GM18502 (cell line): ENCODE data around the gene RASSF8.

Experiments used
- ATAC-seq: cut with Tn5 transposase; IDR thresholded peaks from one replicate; pipeline ENCODE4 v1.9.1; 2021; ENCODE audit warnings: mild to moderate bottlenecking; ENCODE audit not compliant: unreplicated experiment, poor library complexity

The RASSF8 gene

DNA sequence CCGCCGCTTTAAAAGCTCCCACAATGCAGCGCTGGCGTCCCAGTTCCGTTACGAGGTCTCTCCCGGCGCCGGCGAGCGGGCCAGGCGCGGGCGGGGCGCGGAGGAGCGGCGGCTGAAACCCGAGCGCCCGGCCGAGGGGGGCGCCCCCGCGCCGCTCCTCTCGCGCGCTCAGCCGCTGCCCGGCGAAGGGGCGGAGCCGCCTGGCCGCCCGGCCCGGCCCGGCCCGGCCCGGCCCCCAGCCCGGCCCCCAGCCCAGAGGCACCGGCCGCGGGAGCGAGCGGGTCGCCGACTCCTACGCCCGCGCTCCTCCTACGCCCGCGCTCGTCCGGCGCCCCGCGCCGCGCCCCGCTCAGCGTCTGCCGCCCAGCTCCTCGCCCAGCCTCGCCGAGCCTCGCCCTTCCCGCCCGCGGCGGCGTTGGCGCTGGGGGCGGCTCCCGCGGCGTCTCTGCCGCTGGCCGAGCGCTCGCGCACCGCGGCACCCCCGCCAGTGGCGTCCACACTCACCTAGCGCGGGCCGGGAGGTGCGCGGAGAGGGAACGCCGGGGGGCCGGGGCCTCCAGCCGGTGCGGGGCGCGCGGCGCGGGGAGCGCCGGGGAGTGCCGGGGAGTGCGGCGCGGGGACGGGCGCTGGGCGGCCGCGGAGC is at the start of gene RASSF8:
Gene RASSF8 (plus strand): TSS at position 255 of the 643 bp plus-strand sequence. CDS start 96,662 bp downstream, outside the sequence.
- ATAC-seq, result peak; percentile 86

DNA sequence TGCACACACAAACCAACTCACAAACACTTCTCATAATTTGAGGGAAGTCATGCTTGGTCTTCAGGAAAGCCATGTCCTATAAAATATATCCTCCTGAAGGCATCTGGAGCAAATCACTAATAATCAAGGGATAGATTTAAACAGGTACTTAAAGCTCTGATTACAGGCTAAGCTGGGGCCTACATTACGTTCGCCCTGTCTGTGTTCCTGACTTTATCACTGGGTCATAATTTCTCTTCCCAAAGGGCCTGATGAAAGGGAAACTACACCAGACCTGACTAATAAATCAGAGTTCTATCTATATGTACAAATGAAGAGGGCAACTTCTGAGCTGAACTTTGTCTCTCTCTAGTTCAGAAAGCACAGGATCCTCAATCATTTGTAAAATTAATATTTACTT is 43.9 kb upstream of the RASSF8 start:
- no peak for ATAC-seq

GRCh38 chr12:25924491-25925001 is 33.9 kb upstream of the RASSF8 start:
- ATAC-seq, result no peak

GRCh38 chr12:25925064-25925463 is 33.4 kb upstream of the RASSF8 start:
- ATAC-seq, result no peak

DNA sequence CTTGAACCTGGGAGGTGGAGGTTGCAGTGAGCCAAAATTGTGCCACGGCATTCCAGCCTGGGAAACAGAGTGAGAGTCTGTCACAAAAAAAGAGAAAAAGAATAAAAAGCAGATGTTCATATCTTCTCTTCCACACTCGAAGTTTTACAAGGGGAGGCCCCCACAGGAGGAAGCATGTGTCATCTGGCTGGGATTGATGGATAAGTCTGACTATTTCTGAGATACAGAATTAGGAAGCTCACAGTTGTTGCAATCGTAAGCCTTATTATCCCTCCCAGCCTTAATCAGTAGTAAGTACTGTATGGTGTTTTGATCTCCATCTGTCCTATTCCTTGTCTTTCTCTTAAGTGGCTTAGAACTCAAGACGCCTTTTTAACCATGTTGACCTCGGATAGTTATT is 31.9 kb upstream of the RASSF8 start:
- ATAC-seq, result no peak

GRCh38 chr12:25929142-25929541 is 29.3 kb upstream of the RASSF8 start:
- no peak for ATAC-seq

GRCh38 chr12:25932971-25933370 is 25.5 kb upstream of the RASSF8 start:
- ATAC-seq, result no peak

- ATAC-seq, result no peak
Measured at GRCh38 chr12:25934456-25934855, 24.0 kb upstream of the RASSF8 start.

DNA sequence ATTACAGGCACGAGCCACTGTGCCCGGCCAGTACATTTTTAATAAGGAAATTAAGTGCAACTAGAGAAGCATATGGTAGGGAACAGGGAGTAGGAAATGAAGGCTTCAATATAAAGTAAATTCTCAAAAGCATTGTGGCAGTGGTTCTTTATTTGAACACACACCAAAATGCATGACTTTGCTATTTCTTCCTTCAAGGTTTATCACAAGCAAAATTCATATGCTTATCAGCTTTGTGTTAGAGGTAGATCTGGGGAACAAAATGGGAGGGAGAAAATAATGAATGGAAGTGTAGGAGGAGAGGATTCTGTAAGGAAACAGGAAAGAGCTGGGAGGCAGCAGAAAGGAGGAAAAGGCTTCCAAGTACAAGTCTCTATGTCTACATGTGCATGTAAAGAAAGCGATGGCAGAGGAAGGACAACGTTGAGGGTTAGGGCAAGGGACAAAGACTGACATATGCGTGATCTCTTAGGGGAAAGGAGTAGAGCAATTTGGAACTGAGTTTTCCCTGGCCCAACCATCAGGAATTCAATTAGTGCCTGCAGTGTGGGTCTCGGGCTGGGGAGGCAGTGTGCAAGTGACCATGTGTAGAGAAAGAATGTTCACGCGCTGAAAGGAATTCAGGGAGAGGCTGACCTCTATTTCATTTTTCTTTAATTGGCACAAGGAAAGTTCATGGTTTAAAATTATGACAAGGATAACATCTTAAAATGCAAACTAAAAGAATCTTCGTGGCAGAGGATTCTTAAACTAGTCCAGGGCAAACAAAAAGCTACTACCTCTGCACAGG is 22.9 kb upstream of the RASSF8 start:
- no peak for ATAC-seq

GRCh38 chr12:25937096-25937495 is 21.4 kb upstream of the RASSF8 start:
- ATAC-seq, result no peak

DNA sequence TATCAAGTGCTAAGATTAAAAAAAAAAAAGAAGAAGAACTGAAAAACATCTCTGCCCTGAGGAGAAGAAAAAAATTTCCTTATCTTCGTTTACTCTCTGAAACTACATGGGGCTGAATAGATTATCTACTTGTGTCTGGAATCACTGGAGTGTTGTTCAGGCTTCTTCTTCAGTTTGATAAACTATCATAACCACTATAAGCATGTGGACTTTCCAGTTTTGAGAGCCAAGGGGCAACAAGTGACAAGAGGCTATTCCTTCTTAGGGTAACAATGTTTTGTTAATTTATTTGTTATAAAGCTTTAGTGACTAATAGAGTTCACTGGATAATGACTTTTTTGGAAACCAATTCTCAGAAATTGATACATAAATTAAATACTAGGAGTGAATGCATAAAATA is 19.9 kb upstream of the RASSF8 start:
- no peak for ATAC-seq

DNA sequence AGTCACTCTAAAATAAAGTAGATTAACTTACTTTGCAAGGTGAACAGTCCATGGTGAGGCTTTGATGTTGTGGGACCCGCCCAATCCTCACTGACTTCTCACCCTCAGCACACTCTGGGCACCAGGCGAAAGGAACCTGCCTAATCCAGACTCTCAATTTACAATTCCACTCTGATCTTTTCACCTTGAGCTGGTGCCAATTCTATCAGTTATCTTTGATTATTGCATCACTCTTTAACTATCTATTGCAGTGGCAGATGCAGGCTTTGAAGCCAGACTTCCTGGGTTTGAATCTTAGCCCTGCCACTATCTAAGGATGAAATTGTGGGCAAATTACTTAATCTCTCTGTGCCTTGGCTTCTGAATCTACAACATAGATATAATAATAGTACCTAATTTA is 18.9 kb upstream of the RASSF8 start:
- no peak for ATAC-seq

GRCh38 chr12:25940886-25941285 is 17.6 kb upstream of the RASSF8 start:
- ATAC-seq, result no peak

GRCh38 chr12:25942709-25943108 is 15.8 kb upstream of the RASSF8 start:
- ATAC-seq, result no peak

DNA sequence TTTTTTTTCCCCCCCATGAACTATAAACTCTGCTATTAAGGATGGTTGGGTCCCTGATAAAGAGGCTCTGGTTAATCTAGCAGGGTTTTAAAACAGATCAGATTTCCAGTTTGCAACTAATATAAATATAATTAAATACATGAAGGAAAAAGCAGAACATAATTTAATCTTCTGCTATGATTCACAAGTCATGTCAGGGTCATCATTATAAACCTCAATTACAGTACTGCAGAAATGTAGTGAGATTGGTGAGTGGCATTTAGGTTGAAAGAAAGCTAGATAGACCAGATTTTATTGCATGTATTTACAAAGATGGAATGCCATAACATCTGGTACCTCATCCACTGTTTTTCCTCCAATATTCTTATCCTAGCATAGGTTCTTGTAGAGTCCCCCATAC is 14.5 kb upstream of the RASSF8 start:
- no peak for ATAC-seq

DNA sequence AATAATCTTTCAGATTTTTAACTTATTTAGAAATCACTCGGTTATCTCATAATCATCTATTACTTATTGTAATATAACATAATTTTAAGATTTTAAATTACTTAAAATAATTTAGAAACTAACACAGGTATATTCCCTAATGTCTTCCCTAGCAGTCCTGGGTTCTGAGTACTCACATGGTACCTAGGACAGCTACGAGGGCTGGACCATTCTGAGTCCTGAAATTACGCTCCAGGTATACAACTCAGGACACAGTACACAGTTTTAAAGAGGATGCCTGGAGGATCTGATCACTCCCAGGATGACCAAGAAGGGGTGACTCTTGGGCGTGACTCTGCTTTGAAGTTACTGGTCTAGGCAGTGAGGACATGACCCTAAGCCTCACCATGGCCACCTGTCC is 9.1 kb upstream of the RASSF8 start:
- no peak for ATAC-seq

DNA sequence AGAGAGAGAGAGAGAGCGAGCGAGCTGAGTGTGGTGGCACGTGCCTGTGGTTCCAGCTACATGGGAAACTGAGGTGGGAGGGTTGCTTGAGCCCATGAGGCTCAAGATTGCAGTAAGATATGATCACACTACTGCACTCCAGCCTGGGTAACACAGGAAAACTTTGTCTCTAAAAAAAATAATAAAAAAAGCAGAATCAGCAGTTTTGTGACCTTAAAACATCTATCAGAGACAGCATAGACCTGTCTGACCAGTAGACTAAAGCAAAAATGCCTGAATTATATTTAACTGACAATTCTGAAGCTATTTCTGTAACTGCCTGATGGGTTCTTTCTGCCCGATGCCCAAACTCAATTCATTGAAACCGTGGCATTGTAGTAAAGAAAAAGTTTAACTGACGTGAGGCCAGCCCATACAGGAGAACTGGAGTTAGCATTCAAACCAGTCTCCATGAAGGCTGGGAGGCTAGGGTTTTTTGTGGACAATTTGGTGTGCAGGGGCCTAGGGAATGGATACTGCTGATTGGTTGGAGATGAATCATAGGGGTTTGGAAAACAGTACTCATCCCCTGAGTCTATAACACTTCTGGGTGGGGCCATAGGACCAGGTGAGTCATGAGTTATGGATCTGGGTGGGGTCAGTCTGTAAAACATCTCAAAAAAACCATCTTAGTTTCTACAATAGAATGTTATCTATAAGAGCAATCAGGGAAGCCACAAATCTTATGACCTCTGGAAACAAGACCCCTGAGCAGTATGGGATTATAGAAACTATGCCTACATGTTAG is 8.0 kb upstream of the RASSF8 start:
- no peak for ATAC-seq

DNA sequence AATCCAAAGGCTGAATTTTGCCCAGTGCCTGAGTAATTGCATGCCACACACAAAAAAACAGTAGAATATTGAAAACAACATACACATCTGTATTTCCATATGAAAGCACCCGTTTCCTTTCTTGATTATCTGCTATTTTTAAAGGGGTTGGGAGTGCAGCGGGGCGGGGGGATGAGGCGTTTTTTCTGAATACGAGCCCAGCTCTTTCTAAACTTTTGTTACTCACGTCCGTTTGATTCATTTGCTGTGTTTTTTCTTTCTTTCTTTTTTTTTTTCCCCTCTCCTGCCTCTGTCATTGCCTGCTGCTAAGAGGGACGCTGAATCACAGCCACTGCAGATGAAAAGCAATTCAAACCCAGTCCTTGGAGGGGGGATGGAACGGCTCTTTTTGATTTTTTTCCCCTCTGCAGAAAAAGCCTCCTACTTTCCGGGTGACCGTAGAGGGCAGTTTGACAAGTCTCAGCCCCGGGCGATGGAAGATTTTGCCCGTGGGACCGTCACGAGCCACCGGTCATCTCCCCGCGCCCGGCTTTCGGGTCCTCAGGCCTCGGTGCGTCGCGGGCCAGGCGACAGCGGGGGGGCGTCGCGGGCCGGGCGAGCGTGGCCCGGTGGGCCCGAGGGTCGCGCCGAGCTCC is 572 bp upstream of the RASSF8 start:
- ATAC-seq, result peak; percentile 19

DNA sequence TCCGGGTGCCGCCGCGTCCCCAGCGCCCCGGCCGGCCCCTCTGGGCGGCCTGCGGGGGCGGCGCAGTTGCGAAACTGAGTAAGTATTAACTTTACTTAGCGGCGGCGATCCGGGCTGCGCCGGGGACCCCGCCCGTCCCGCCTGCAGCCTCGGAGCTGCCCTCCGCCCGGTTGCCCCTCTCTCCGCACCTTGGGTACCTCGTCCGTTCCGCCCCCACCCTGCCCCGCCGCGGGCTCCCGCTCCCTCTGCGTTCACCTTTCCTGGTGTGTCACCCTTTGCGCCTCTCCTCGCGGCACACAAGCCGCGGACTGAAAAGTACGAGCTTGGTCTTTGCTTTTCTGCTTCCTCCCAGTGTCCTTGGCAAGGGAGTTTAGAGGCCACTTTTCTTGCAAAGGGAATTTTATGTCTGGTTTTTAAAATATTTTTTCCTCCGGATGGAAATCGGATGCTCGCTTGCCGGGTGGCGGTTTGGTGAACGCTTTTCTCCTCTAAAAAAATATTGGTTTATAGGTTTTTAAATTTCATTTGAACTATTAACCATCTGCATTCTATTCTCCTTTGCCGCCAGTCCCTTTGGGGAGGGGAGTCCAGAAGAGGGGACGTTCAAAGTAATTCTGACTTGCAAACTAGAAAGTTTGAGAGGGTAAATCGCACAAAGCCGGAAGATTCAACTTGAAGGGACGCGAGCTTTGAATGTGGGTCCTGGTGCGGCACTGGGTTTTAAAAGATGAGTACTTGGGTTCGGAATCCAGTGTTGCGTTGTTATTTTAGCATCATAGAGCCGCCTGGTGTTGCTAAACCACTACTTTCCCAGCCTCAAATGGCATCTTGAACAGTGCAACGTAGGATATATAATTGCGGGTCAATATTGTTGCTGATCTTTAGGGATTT is 834 bp downstream of the RASSF8 start:
- peak; percentile 43 for ATAC-seq

DNA sequence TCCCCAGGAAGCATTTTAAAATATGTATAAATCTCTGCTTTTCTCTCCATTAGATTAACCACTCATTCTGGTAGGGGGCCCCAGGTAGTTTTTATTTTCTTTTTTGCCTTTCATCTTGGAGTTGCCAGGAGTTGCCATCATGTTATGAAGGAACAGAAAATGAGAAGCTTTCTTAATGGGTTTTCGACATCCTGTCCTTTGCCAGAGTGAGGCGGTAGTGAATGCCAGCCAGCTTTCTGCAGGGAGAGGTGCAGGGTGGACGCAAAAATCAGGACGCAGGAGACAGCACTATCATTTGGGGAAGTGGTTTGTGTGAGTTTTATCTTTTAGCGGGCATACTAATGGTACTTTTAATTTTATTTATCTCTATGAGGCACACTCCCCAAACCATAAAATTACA is 1.7 kb downstream of the RASSF8 start:
- no peak for ATAC-seq
